Sigmoid colon (tissue), 7 donors: ENCODE results near the gene STX2. TPM values are rescaled to one million over a fixed set of nuclear protein-coding genes. Genes with fewer than 3 reads are reported as not detected.
A peak's percentile ranks its signal among the peaks of the same experiment; 100 is the strongest.

Experiments used
- DNase-seq: peaks from one replicate; pipeline ENCODE4 v3.0.0-alpha.2; 2019
- H3K27ac ChIP-seq, 4 donors: fragments of 200-600 bp; sonication (generic); one replicate each; pipeline ENCODE4 v1.5.1; 2016 to 2019; ENCODE audit warnings: mild to moderate bottlenecking in 1 of 4
- H3K27me3 ChIP-seq, 3 donors: fragments of 200-600 bp; sonication (generic); one replicate each; pipeline ENCODE4 v1.5.1; 2019; ENCODE audit warnings: mild to moderate bottlenecking in 1 of 3
- H3K36me3 ChIP-seq, 4 donors: fragments of 200-600 bp; sonication (generic); one replicate each; pipeline ENCODE4 v1.5.1; 2016 to 2019
- H3K4me1 ChIP-seq, 4 donors: fragments of 200-600 bp; sonication (generic); one replicate each; pipeline ENCODE4 v1.5.1; 2017 to 2019
- H3K4me3 ChIP-seq, 4 donors: fragments of 200-600 bp; sonication (generic); one replicate each; pipeline ENCODE4 v1.5.1; 2017 to 2019; ENCODE audit warnings: mild to moderate bottlenecking in 2 of 4, moderate library complexity in 1 of 4
- H3K9me3 ChIP-seq, 4 donors: fragments of 200-600 bp in 3 of 4; sonication (generic) in 3 of 4; one replicate each; pipeline versions ENCODE4 v1.5.1 to v1.6.1; 2013 to 2019
- EP300 ChIP-seq, 4 donors: sonication (generic); formaldehyde crosslinking; IDR thresholded peaks; one replicate each; pipeline ENCODE4 v1.6.1; 2017; ENCODE audit warnings: antibody characterized with exemption in 4 of 4
- POLR2A ChIP-seq, 2 donors: fragments of 450-650 bp; IDR thresholded peaks; one replicate each; pipeline ENCODE4 v1.6.1; 2016; ENCODE audit warnings: antibody characterized with exemption in 2 of 2, mild to moderate bottlenecking in 2 of 2, moderate library complexity in 2 of 2
- POLR2AphosphoS5 ChIP-seq, 4 donors: sonication (generic); formaldehyde crosslinking; IDR thresholded peaks; one replicate each; pipeline ENCODE4 v1.6.1; 2017; ENCODE audit warnings: antibody characterized with exemption in 4 of 4
- WGBS, 2 donors: extraction: QIAGEN DNeasy Blood & Tissue Kit; methylation state at CpG; one replicate each; pipeline ENCODE4 v1.1.7; 2013; 5-methylcytosine and 5-hydroxymethylcytosine counted together
- intact Hi-C: fragments of 100-400 bp; cut with DNase I; formaldehyde crosslinking; loops from one replicate; pipeline ENCODE4 v1.15.1; 2023
- polyA plus RNA-seq, 3 donors: library from polyadenylated mRNA; stranded (reverse); fragments of 200-250 nt; gene quantifications; one replicate each; pipeline ENCODE4 v1.2.3, GENCODE V29; 2013
- total RNA-seq, 4 donors: library from RNA; depleted of rRNA; stranded (reverse); fragments of >200 nt; gene quantifications; one replicate each; pipeline ENCODE4 v1.1.0, GENCODE V29; 2016
- TF ChIP-seq, protein P1 (sequence below), 4 experiments: fragments of 450-650 bp in 3 of 4; fragments of 200-600 bp in 1 of 4; IDR thresholded peaks; one replicate each; pipeline ENCODE4 v1.5.1; 2016 to 2019; ENCODE audit warnings: antibody characterized with exemption in 4 of 4, mild to moderate bottlenecking in 3 of 4, moderate library complexity in 2 of 4
- donor health status: healthy with polysubstance abuse.
- donor health status: Bipolar disorder and iron deficiency.
- donor health status: healthy.

Gene STX2
- total and polyA plus RNA-seq, 7 donors: 2.8 to 61.2 (median 39.2) TPM

- no peaks in the 10 kb centered on the region for H3K9me3 ChIP-seq
- H3K27ac ChIP-seq: no peak overlapping the region
- TF ChIP-seq POLR2AphosphoS5 (IDR thresholded peaks at IDR 0.05) (no peak), EP300 (IDR thresholded peaks at IDR 0.05) (no peak), POLR2A (IDR thresholded peaks at IDR 0.05) (no peak)
- TF ChIP-seq, protein P1, sequence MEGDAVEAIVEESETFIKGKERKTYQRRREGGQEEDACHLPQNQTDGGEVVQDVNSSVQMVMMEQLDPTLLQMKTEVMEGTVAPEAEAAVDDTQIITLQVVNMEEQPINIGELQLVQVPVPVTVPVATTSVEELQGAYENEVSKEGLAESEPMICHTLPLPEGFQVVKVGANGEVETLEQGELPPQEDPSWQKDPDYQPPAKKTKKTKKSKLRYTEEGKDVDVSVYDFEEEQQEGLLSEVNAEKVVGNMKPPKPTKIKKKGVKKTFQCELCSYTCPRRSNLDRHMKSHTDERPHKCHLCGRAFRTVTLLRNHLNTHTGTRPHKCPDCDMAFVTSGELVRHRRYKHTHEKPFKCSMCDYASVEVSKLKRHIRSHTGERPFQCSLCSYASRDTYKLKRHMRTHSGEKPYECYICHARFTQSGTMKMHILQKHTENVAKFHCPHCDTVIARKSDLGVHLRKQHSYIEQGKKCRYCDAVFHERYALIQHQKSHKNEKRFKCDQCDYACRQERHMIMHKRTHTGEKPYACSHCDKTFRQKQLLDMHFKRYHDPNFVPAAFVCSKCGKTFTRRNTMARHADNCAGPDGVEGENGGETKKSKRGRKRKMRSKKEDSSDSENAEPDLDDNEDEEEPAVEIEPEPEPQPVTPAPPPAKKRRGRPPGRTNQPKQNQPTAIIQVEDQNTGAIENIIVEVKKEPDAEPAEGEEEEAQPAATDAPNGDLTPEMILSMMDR (IDR thresholded peaks at IDR 0.05): no peak
- intact Hi-C loops: no loop called here
- 92 to 94% methylated on average over 6 of the region's 6 CpGs for WGBS, 2 donors
- peaks cover 0 to 24% (median 15%) of the 10 kb centered on the region in 4 donors for H3K4me1 ChIP-seq
- H3K36me3 ChIP-seq: peaks cover 4 to 23% (median 9%) of the 10 kb centered on the region in 4 donors
- H3K4me3 ChIP-seq: no peak overlapping the region
- no peaks in the 10 kb centered on the region for H3K27me3 ChIP-seq
- no peak for DNase-seq
These were observed 13.3 kb downstream of the STX2 start for GRCh38 chr12:130825771-130826150.

GRCh38 chr12:130819681-130820080, 19.4 kb downstream of the STX2 start:
- H3K4me3 ChIP-seq: no peak overlapping the region
- H3K4me1 ChIP-seq: peaks cover 0 to 13% (median 11%) of the 10 kb centered on the region in 4 donors
- H3K27me3 ChIP-seq: no peaks in the 10 kb centered on the region
- 94 to 95% methylated on average over 12 of the region's 12 CpGs for WGBS, 2 donors
- intact Hi-C loops: no loop called here
- TF ChIP-seq EP300 (IDR thresholded peaks at IDR 0.05): no peak
- TF ChIP-seq POLR2A (IDR thresholded peaks at IDR 0.05): no peak
- no peak for TF ChIP-seq POLR2AphosphoS5 (IDR thresholded peaks at IDR 0.05)
- TF ChIP-seq, protein P1 (IDR thresholded peaks at IDR 0.05): no peak
- no peaks in the 10 kb centered on the region for H3K9me3 ChIP-seq
- H3K27ac ChIP-seq: peak overlapping the region in 2 of 4 donors; percentile 25 to 62
- H3K36me3 ChIP-seq: peaks cover 4 to 39% (median 9%) of the 10 kb centered on the region in 4 donors
- DNase-seq: no peak

GRCh38 chr12:130818635-130819576, 20.1 kb downstream of the STX2 start:
- Histone ChIP-seq H3K27me3 (no peaks in the 10 kb centered on the region), H3K36me3 (peaks cover 4 to 38% (median 9%) of the 10 kb centered on the region in 4 donors), H3K27ac (peak overlapping the region; percentile 34 to 62 (median 44)), H3K9me3 (no peaks in the 10 kb centered on the region), H3K4me1 (peaks cover 0 to 13% (median 11%) of the 10 kb centered on the region in 4 donors), H3K4me3 (peak overlapping the region; percentile 20 to 49 (median 44))
- peak; percentile 79 for DNase-seq
- 7 to 12% methylated on average over 58 of the region's 58 CpGs for WGBS, 2 donors
- TF ChIP-seq, protein P1 (IDR thresholded peaks at IDR 0.05): peak in 2 of 4 experiments; percentile 18 to 97
- TF ChIP-seq EP300 (IDR thresholded peaks at IDR 0.05) (no peak), POLR2A (IDR thresholded peaks at IDR 0.05) (no peak), POLR2AphosphoS5 (IDR thresholded peaks at IDR 0.05) (no peak)
- intact Hi-C loops: no loop called here

GRCh38 chr12:130818272-130818634, 20.8 kb downstream of the STX2 start:
- no peak for DNase-seq
- H3K36me3 ChIP-seq: peaks cover 4 to 32% (median 8%) of the 10 kb centered on the region in 4 donors
- H3K4me1 ChIP-seq: peaks cover 0 to 13% (median 11%) of the 10 kb centered on the region in 4 donors
- H3K4me3 ChIP-seq: peak overlapping the region; percentile 20 to 49 (median 44)
- H3K27ac ChIP-seq: peak overlapping the region; percentile 34 to 62 (median 44)
- no peaks in the 10 kb centered on the region for H3K27me3 ChIP-seq
- H3K9me3 ChIP-seq: no peaks in the 10 kb centered on the region
- WGBS, 2 donors: 10 to 43% methylated on average over 14 of the region's 14 CpGs
- intact Hi-C loops: no loop called here
- TF ChIP-seq, protein P1 (IDR thresholded peaks at IDR 0.05): no peak
- TF ChIP-seq POLR2AphosphoS5 (IDR thresholded peaks at IDR 0.05): no peak
- no peak for TF ChIP-seq EP300 (IDR thresholded peaks at IDR 0.05)
- TF ChIP-seq POLR2A (IDR thresholded peaks at IDR 0.05): no peak
